GM12891 (cell line): ENCODE data around the gene TMA7B.

ENCODE experiments used
- POLR2A ChIP-seq: IDR thresholded peaks from 2 replicates; pipeline ENCODE4 v1.6.1; 2011; ENCODE audit warnings: low read depth, low read length, control low read depth
- POLR2AphosphoS5 ChIP-seq: IDR thresholded peaks from 2 replicates; pipeline ENCODE4 v1.6.1; 2011; ENCODE audit warnings: low read depth, low read length, control low read depth

GRCh38 chr22:39925909-39926679 lies 34.1 kb upstream of the TMA7B start:
- TF ChIP-seq POLR2AphosphoS5 (no peak), POLR2A (no peak)
